ENCODE results near the gene NT5E.

The NT5E gene

GRCh38 chr6:85400331-85400730 lies 49.6 kb upstream of the NT5E start:
- CTCF ChIA-PET: interaction anchor here (0.9 to 1.5 kb wide), 2 partner anchors 13 to 137 kb away, joined by 3 to 5 read pairs; no protein-coding TSS in a partner anchor
- Histone ChIP-seq H3K4me1 (ENCODE audit: control insufficient read depth, insufficient read depth, low read length) (peaks cover 7% of the 10 kb centered on the region), H3K9me3 (ENCODE audit: control insufficient read depth, insufficient read depth, low read depth, low read length) (no peaks in the 10 kb centered on the region), H3K27ac (ENCODE audit: extremely low read depth, low read depth, low read length) (no peak overlapping the region), H3K36me3 (ENCODE audit: control insufficient read depth in 2 of 2, insufficient read depth in 1 of 2, low read length in 2 of 2) (no peaks in the 10 kb centered on the region), H3K4me3 (ENCODE audit: low read depth, low read length) (no peak overlapping the region)
- TF ChIP-seq, protein P1, sequence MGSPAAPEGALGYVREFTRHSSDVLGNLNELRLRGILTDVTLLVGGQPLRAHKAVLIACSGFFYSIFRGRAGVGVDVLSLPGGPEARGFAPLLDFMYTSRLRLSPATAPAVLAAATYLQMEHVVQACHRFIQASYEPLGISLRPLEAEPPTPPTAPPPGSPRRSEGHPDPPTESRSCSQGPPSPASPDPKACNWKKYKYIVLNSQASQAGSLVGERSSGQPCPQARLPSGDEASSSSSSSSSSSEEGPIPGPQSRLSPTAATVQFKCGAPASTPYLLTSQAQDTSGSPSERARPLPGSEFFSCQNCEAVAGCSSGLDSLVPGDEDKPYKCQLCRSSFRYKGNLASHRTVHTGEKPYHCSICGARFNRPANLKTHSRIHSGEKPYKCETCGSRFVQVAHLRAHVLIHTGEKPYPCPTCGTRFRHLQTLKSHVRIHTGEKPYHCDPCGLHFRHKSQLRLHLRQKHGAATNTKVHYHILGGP (tag by site-specific recombination; IDR thresholded peaks at IDR 0.05): no peak
- TF ChIP-seq ZEB2 (tag by site-specific recombination; IDR thresholded peaks at IDR 0.05): no peak
- TF ChIP-seq ZBTB21 (tag by site-specific recombination; IDR thresholded peaks at IDR 0.05): no peak
- TF ChIP-seq OVOL3 (tag by site-specific recombination; IDR thresholded peaks at IDR 0.05): no peak
- no peak for TF ChIP-seq ZNF654 (tag by site-specific recombination; IDR thresholded peaks at IDR 0.05; ENCODE audit: low read depth)
- no peak for TF ChIP-seq KLF1 (tag by site-specific recombination; IDR thresholded peaks at IDR 0.05)
- TF ChIP-seq ZNF707 (tag by site-specific recombination; IDR thresholded peaks at IDR 0.05): no peak
- TF ChIP-seq ZNF341 (tag by site-specific recombination; IDR thresholded peaks at IDR 0.05; ENCODE audit: low read depth): no peak
- no peak for TF ChIP-seq ZNF404 (tag by site-specific recombination; IDR thresholded peaks at IDR 0.05)
- TF ChIP-seq, protein P2, sequence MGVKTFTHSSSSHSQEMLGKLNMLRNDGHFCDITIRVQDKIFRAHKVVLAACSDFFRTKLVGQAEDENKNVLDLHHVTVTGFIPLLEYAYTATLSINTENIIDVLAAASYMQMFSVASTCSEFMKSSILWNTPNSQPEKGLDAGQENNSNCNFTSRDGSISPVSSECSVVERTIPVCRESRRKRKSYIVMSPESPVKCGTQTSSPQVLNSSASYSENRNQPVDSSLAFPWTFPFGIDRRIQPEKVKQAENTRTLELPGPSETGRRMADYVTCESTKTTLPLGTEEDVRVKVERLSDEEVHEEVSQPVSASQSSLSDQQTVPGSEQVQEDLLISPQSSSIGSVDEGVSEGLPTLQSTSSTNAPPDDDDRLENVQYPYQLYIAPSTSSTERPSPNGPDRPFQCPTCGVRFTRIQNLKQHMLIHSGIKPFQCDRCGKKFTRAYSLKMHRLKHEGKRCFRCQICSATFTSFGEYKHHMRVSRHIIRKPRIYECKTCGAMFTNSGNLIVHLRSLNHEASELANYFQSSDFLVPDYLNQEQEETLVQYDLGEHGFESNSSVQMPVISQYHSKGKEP (tag by site-specific recombination; IDR thresholded peaks at IDR 0.05): no peak
- TF ChIP-seq ZNF501 (tag by site-specific recombination; IDR thresholded peaks at IDR 0.05): no peak
- no peak for TF ChIP-seq ZNF2 (tag by site-specific recombination; IDR thresholded peaks at IDR 0.05)
- TF ChIP-seq ZNF830 (tag by site-specific recombination; IDR thresholded peaks at IDR 0.05; ENCODE audit: low read depth): no peak
- no peak for TF ChIP-seq ZNF560 (tag by site-specific recombination; IDR thresholded peaks at IDR 0.05; ENCODE audit: borderline replicate concordance)
- TF ChIP-seq ZNF138 (tag by site-specific recombination; IDR thresholded peaks at IDR 0.05; ENCODE audit: borderline replicate concordance): no peak
- no peak for TF ChIP-seq ZSCAN23 (tag by site-specific recombination; IDR thresholded peaks at IDR 0.05)
- TF ChIP-seq ZFP41 (tag by site-specific recombination; IDR thresholded peaks at IDR 0.05; ENCODE audit: borderline replicate concordance): no peak
- no peak for TF ChIP-seq ZNF112 (tag by site-specific recombination; IDR thresholded peaks at IDR 0.05)
- no peak for TF ChIP-seq ZBTB7A (tag by site-specific recombination; IDR thresholded peaks at IDR 0.05; ENCODE audit: low read depth)
- no peak for TF ChIP-seq ZNF600 (tag by site-specific recombination; IDR thresholded peaks at IDR 0.05)
- POLR2A ChIA-PET: no interaction called here

DNA sequence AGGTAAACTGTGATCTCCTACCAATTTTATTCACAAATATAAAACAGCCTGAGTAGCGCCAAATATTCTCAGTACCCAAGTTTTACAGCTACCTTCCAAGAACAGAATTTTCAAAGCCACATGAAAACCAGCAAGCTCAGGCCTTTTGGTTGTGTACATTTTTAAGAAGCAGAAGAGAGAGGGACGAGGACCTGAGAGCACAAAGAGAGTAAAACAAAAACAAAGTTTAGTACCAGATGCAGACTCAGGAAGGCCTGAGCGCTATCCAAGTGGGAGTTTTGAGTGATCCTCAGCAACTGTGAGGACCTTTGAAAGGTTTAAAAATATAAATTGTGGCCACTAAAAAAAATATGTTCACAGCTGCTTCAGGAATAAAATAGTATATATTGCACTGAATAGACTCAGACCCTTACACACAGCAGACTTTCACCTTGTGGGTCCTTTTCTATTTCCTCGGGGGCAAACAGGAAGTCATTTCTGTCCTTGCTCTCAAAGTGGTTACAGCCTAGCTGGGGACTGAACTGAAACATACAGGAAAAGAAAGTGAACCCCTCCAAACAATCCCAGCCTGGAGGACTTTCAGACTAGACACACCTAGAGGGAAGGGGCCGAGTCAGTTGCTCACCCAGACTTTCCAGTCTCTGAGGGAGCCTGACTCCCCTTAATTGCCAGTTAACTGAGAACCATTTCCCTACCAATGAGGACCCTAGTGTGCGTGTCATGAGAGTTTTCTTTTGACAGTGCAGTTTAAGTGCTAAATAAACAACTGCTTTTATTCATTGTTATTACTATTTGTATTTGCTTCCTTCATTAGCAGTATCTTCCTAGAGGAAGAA lies 48.5 kb upstream of the NT5E start:
- H3K9me3 ChIP-seq (ENCODE audit: control insufficient read depth, insufficient read depth, low read depth, low read length): no peaks in the 10 kb centered on the region
- ChIA-PET CTCF (interaction anchor here (0.6 to 1.5 kb wide), 4 partner anchors 12 to 829 kb away, joined by 3 to 5 read pairs (median 3); no protein-coding TSS in a partner anchor), POLR2A (no interaction called here)
- H3K4me3 ChIP-seq (ENCODE audit: low read depth, low read length): no peak overlapping the region
- H3K4me1 ChIP-seq (ENCODE audit: control insufficient read depth, insufficient read depth, low read length): peaks cover 11% of the 10 kb centered on the region
- H3K27ac ChIP-seq (ENCODE audit: extremely low read depth, low read depth, low read length): no peak overlapping the region
- no peak for TF ChIP-seq ZNF132 (tag by site-specific recombination; IDR thresholded peaks at IDR 0.05; ENCODE audit: borderline replicate concordance)
- no peak for TF ChIP-seq ZNF221 (tag by site-specific recombination; IDR thresholded peaks at IDR 0.05; ENCODE audit: borderline replicate concordance)
- TF ChIP-seq ZNF660 (tag by site-specific recombination; IDR thresholded peaks at IDR 0.05): no peak
- no peak for TF ChIP-seq TCF7L2 (IDR thresholded peaks at IDR 0.05; ENCODE audit: borderline replicate concordance, low read depth, low read length)
- no peak for TF ChIP-seq ZSCAN16 (tag by site-specific recombination; IDR thresholded peaks at IDR 0.05)
- no peak for TF ChIP-seq ZXDB (tag by site-specific recombination; IDR thresholded peaks at IDR 0.05)
- TF ChIP-seq ZNF10 (tag by site-specific recombination; IDR thresholded peaks at IDR 0.05): no peak
- no peak for TF ChIP-seq WT1 (tag by site-specific recombination; IDR thresholded peaks at IDR 0.05)
- no peak for TF ChIP-seq ZNF530 (tag by site-specific recombination; IDR thresholded peaks at IDR 0.05; ENCODE audit: low read depth)
- H3K36me3 ChIP-seq (ENCODE audit: control insufficient read depth in 2 of 2, insufficient read depth in 1 of 2, low read length in 2 of 2): no peaks in the 10 kb centered on the region
